HepG2 (cell line): ENCODE results near the gene BCAS3.

Experiments used
- POLR2A ChIP-seq, 2 experiments: IDR thresholded peaks; 2 replicates each; pipeline ENCODE4 v1.6.1; 2011; ENCODE audit warnings: low read depth in 2 of 2, low read length in 2 of 2, mild to moderate bottlenecking in 1 of 2, moderate library complexity in 1 of 2; ENCODE audit not compliant: insufficient read depth in 1 of 2
- TBL1XR1 ChIP-seq: fragments of 150-350 bp; IDR thresholded peaks from 2 replicates; pipeline ENCODE4 v1.6.1; 2014; ENCODE audit warnings: borderline replicate concordance, low read length; ENCODE audit not compliant: partially characterized antibody
- ZNF331 ChIP-seq: sonication (generic); formaldehyde crosslinking; IDR thresholded peaks from 2 replicates; pipeline ENCODE4 v1.4.0; 2020; ENCODE audit warnings: missing genetic modification reagents
- TF ChIP-seq, protein P1 (sequence below): sonication (generic); formaldehyde crosslinking; IDR thresholded peaks from 2 replicates; pipeline ENCODE4 v1.5.0; 2020; ENCODE audit warnings: mild to moderate bottlenecking, missing genetic modification reagents, moderate library complexity
- TF ChIP-seq, protein P2 (sequence below): IDR thresholded peaks from 2 replicates; pipeline ENCODE4 v1.6.1; 2012; ENCODE audit warnings: inconsistent platforms

DNA sequence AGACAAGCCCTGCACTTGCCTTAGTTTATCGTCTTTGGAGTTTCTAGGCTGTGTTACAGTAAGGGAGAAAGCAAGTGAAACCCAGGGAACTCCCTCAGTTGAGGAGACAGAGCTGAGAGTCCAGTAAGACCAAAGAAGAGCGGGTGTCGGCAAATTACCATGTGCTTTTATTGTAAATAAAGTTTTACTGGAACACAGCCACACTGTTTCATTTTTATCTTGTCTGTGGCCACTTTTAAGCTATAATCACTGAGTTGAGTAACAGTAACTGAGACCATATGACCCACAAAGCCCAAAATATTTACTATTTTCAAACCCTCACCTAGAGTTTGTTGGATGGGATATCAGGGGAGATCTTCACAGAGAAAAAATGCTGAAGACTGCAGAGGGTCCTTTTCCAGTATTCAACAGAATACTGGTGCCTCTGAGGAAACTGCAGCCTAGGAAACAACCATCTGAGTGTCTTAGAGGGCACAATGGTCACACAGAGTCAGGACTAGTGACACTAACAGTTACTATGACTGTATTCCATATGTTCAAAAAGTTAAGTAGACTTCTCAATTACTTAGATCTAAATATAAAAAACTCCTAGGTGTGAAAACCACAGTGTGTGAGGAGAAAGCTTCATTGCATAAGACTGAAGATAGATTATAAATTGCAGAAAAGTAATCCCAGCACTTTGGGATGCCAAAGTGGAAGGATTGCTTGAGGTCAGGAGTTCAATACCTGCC is 370.9 kb downstream of the BCAS3 start:
- TF ChIP-seq, protein P1, sequence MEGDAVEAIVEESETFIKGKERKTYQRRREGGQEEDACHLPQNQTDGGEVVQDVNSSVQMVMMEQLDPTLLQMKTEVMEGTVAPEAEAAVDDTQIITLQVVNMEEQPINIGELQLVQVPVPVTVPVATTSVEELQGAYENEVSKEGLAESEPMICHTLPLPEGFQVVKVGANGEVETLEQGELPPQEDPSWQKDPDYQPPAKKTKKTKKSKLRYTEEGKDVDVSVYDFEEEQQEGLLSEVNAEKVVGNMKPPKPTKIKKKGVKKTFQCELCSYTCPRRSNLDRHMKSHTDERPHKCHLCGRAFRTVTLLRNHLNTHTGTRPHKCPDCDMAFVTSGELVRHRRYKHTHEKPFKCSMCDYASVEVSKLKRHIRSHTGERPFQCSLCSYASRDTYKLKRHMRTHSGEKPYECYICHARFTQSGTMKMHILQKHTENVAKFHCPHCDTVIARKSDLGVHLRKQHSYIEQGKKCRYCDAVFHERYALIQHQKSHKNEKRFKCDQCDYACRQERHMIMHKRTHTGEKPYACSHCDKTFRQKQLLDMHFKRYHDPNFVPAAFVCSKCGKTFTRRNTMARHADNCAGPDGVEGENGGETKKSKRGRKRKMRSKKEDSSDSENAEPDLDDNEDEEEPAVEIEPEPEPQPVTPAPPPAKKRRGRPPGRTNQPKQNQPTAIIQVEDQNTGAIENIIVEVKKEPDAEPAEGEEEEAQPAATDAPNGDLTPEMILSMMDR = no peak
- no peak for TF ChIP-seq POLR2A (IDR thresholded peaks at IDR 0.05; ENCODE audit: insufficient read depth in 1 of 2, low read depth in 2 of 2, low read length in 2 of 2)
- TF ChIP-seq TBL1XR1 = no peak
- TF ChIP-seq, protein P2, sequence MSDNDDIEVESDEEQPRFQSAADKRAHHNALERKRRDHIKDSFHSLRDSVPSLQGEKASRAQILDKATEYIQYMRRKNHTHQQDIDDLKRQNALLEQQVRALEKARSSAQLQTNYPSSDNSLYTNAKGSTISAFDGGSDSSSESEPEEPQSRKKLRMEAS = no peak
- no peak for TF ChIP-seq ZNF331 (CRISPR knock-in tag)
